ENCODE results near the gene AMPD3. TPM values are rescaled to one million over a fixed set of nuclear protein-coding genes. Genes with fewer than 3 reads are reported as not detected.

Gene AMPD3
- total and polyA plus RNA-seq, 2 of the 13 experiments (the other 11 are each of a cell fraction or from before 2014, with no cell fraction given) = 0.33 to 2.3 TPM

DNA sequence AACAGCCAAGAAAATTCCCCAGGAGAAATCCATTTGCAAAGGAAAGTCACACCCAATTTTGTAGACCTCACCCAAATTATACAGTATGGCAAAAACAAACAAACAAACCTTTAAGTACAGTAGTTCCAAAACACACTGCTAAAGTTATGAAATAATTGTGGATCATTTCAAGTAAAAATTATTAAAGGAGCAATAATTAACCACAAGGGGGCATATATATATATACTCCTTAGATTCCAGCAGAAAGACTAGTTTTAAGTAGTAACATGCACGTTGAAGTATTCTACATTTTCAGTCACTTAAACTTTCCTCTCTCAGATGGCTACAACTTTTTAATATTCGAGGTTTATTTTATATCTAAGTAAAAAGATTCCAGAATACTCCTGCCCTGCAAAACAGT is 59.1 kb downstream of the AMPD3 start:
- Histone ChIP-seq H3K4me2 (ENCODE audit: low read depth, low read length) (no peak overlapping the region), H3K79me2 (ENCODE audit: insufficient read depth, low read length) (no peaks in the 10 kb centered on the region), H4K20me1 (ENCODE audit: insufficient read depth, low read length) (no peaks in the 10 kb centered on the region), H2AFZ (ENCODE audit: low read length) (no peak overlapping the region), H3K9ac (ENCODE audit: insufficient read depth, low read depth, low read length) (no peak overlapping the region), H3K27me3 (ENCODE audit: control insufficient read depth in 1 of 2, insufficient read depth in 2 of 2, low read length in 2 of 2) (no peaks in the 10 kb centered on the region), H3K36me3 (replicated peaks in 1 of 2; ENCODE audit: control insufficient read depth in 1 of 2, insufficient read depth in 2 of 2, low read length in 2 of 2) (no peaks in the 10 kb centered on the region; a peak in 1 of 5 replicates), H3K4me3 (replicated peaks in 1 of 3; ENCODE audit: insufficient read depth in 1 of 3, low read depth in 2 of 3, low read length in 3 of 3) (no peak overlapping the region), H3K4me1 (ENCODE audit: insufficient read depth, low read length) (no peaks in the 10 kb centered on the region), H3K9me3 (ENCODE audit: low read length) (no peaks in the 10 kb centered on the region), H3K27ac (ENCODE audit: extremely low read length, insufficient read depth, low read length) (no peak overlapping the region)
- POLR2A ChIA-PET = no interaction called here
- FAIRE-seq = no peak
- DNase-seq (ENCODE audit: low spot score) = no peak
- WGBS (ENCODE audit: low lambda C conversion rate) = 44% methylated on average over 2 of the region's 2 CpGs
- CTCF ChIA-PET (ENCODE audit: low intra/inter-chr PET ratio, low total read pairs) = interaction anchor here (1.4 to 1.6 kb wide), 2 partner anchors 141 to 221 kb away, joined by 5 to 11 read pairs; no protein-coding TSS in a partner anchor
- in situ Hi-C loops (cut with HindIII; ENCODE audit: extremely low pct_ligation_motif_present, low pct_unique_long_range_greater_than_20kb) = no loop called here
- intact Hi-C loops (cut with micrococcal nuclease; ENCODE audit: unreplicated experiment) = loop anchor here (1.0 kb wide), 2 partner anchors 140 to 221 kb away; no protein-coding TSS in a partner anchor
- TF ChIP-seq U2AF1 (optimal IDR thresholded peaks at IDR 0.05; ENCODE audit: low read depth, low read length) (no peak), POLR2AphosphoS5 (IDR thresholded peaks at IDR 0.05; ENCODE audit: low read depth, low read length) (no peak), SMC3 (IDR thresholded peaks at IDR 0.05; ENCODE audit: low read length) (peak; percentile 17; the same call in 1 of the 2 replicates), ZNF564 (CRISPR knock-in tag; IDR thresholded peaks at IDR 0.05) (no peak), ZNF225 (CRISPR knock-in tag; IDR thresholded peaks at IDR 0.05) (no peak), ISL2 (CRISPR knock-in tag; IDR thresholded peaks at IDR 0.05) (no peak), ZFYVE20 (CRISPR knock-in tag; IDR thresholded peaks at IDR 0.05; ENCODE audit: borderline replicate concordance, low read depth) (no peak)
- no peak for ATAC-seq
- no TSS peak for BruUV-seq (replicated peaks)

DNA sequence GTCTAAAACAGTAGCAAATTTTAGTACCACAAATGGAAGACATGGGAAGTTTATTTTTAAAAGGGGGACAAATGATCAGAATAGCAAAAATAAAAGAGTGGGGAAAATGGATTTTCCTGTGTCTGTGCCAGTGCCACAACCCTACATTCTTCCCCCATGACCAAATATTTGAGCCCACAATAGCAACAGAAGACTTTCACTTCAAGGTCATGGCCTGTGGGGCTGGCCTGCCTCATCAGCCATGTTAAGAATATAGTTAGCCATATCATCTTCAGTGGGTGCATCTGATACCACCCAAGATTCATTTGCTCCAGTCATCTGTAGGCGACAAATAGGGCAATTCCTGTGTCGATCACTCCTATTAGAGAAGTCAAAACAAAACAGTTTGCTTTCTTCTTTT is 59.6 kb downstream of the AMPD3 start:
- no peak for FAIRE-seq
- 91% methylated on average over 2 of the region's 2 CpGs for WGBS (ENCODE audit: low lambda C conversion rate)
- Histone ChIP-seq H3K9ac (ENCODE audit: insufficient read depth, low read depth, low read length) (no peak overlapping the region), H3K79me2 (ENCODE audit: insufficient read depth, low read length) (no peaks in the 10 kb centered on the region), H3K36me3 (replicated peaks in 1 of 2; ENCODE audit: control insufficient read depth in 1 of 2, insufficient read depth in 2 of 2, low read length in 2 of 2) (no peaks in the 10 kb centered on the region; a peak in 2 of 5 replicates), H4K20me1 (ENCODE audit: insufficient read depth, low read length) (no peaks in the 10 kb centered on the region), H3K27ac (ENCODE audit: extremely low read length, insufficient read depth, low read length) (no peak overlapping the region), H3K4me1 (ENCODE audit: insufficient read depth, low read length) (no peaks in the 10 kb centered on the region), H2AFZ (ENCODE audit: low read length) (no peak overlapping the region), H3K27me3 (ENCODE audit: control insufficient read depth in 1 of 2, insufficient read depth in 2 of 2, low read length in 2 of 2) (no peaks in the 10 kb centered on the region), H3K4me2 (ENCODE audit: low read depth, low read length) (no peak overlapping the region), H3K9me3 (ENCODE audit: low read length) (no peaks in the 10 kb centered on the region), H3K4me3 (replicated peaks in 1 of 3; ENCODE audit: insufficient read depth in 1 of 3, low read depth in 2 of 3, low read length in 3 of 3) (no peak overlapping the region)
- intact Hi-C loops (cut with micrococcal nuclease; ENCODE audit: unreplicated experiment) = loop anchor here (1.0 kb wide), 2 partner anchors 140 to 221 kb away; no protein-coding TSS in a partner anchor
- CTCF ChIA-PET (ENCODE audit: low intra/inter-chr PET ratio, low total read pairs) = interaction anchor here (1.4 to 1.6 kb wide), 2 partner anchors 140 to 221 kb away, joined by 5 to 11 read pairs; no protein-coding TSS in a partner anchor
- BruUV-seq (replicated peaks) = no TSS peak
- ATAC-seq = no peak
- POLR2A ChIA-PET = no interaction called here
- in situ Hi-C loops (cut with HindIII; ENCODE audit: extremely low pct_ligation_motif_present, low pct_unique_long_range_greater_than_20kb) = no loop called here
- no peak for DNase-seq (ENCODE audit: low spot score)
- TF ChIP-seq, protein P1, sequence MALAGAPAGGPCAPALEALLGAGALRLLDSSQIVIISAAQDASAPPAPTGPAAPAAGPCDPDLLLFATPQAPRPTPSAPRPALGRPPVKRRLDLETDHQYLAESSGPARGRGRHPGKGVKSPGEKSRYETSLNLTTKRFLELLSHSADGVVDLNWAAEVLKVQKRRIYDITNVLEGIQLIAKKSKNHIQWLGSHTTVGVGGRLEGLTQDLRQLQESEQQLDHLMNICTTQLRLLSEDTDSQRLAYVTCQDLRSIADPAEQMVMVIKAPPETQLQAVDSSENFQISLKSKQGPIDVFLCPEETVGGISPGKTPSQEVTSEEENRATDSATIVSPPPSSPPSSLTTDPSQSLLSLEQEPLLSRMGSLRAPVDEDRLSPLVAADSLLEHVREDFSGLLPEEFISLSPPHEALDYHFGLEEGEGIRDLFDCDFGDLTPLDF (CRISPR knock-in tag; IDR thresholded peaks at IDR 0.05) = no peak
- TF ChIP-seq JUNB (CRISPR knock-in tag; IDR thresholded peaks at IDR 0.05; ENCODE audit: borderline replicate concordance) (no peak), REPIN1 (CRISPR knock-in tag; IDR thresholded peaks at IDR 0.05; ENCODE audit: borderline replicate concordance, low read depth) (no peak), NFIC (IDR thresholded peaks at IDR 0.05; ENCODE audit: low read length) (no peak), ZNF790 (CRISPR knock-in tag; IDR thresholded peaks at IDR 0.05; ENCODE audit: borderline replicate concordance) (no peak), HNRNPH1 (optimal IDR thresholded peaks at IDR 0.05; ENCODE audit: low read depth, low read length) (no peak)
- TF ChIP-seq, protein P2, sequence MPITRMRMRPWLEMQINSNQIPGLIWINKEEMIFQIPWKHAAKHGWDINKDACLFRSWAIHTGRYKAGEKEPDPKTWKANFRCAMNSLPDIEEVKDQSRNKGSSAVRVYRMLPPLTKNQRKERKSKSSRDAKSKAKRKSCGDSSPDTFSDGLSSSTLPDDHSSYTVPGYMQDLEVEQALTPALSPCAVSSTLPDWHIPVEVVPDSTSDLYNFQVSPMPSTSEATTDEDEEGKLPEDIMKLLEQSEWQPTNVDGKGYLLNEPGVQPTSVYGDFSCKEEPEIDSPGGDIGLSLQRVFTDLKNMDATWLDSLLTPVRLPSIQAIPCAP (CRISPR knock-in tag; IDR thresholded peaks at IDR 0.05; ENCODE audit: low read depth) = no peak
- TF ChIP-seq, protein P3, sequence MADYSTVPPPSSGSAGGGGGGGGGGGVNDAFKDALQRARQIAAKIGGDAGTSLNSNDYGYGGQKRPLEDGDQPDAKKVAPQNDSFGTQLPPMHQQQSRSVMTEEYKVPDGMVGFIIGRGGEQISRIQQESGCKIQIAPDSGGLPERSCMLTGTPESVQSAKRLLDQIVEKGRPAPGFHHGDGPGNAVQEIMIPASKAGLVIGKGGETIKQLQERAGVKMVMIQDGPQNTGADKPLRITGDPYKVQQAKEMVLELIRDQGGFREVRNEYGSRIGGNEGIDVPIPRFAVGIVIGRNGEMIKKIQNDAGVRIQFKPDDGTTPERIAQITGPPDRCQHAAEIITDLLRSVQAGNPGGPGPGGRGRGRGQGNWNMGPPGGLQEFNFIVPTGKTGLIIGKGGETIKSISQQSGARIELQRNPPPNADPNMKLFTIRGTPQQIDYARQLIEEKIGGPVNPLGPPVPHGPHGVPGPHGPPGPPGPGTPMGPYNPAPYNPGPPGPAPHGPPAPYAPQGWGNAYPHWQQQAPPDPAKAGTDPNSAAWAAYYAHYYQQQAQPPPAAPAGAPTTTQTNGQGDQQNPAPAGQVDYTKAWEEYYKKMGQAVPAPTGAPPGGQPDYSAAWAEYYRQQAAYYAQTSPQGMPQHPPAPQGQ (CRISPR knock-in tag; IDR thresholded peaks at IDR 0.05; ENCODE audit: borderline replicate concordance) = no peak

All from HepG2 (cell line).